GM20431 (cell line): ENCODE results near the gene CRY1.

Experiments used
- in situ Hi-C: fragments of 300-500 bp; cut with MseI, MboI; formaldehyde crosslinking; loops from one replicate; pipeline ENCODE4 v1.15.0; 2020; ENCODE audit warnings: low sequenced_read_pairs; ENCODE audit not compliant: unreplicated experiment

CRY1 gene

DNA sequence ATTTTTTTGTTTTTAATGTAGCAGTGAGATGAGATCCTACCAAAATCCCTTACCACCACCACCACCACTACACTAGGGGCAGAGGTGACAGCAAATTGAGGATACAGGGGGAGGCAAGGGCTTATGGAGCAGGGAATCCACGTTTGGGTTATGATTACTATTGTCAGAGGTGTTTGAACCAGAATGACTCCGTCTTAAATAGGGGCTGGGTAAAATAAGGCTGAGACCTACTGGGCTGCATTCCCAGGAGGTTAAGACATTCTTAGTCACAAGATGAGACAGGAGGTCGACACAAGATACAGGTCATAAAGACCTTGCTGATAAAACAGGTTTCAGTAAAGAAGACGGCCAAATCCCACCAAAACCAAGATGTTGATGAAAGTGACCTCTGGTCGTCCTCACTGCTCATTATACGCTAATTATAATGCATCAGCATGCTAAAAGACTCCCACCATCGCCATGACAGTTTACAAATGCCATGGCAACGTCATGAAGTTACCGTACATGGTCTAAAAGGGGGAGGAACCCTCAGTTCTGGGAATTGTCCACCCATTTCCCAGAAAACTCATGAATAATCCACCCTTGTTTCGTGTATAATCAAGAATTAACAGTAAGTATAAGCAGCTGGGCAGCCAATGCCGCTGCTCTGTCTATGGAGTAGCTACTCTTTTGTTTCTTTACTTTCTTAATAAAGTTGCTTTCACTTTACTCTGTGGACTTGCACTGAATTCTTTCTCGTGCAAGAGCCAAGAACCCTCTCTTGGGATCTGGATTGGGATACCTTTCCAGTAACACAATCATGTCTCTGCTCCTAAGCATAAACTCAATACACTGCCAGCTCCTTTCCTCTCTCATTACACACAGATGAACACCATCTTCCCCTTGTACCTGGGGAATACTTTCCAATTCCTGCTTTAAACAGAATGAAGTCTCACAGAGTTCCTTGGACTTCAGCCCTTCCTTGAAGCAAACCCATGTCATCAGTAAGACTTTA lies 16.7 kb upstream of the CRY1 start:
- in situ Hi-C loops: loop anchor here (25.0 kb wide), 1 partner anchor 723 kb away; no protein-coding TSS in a partner anchor

DNA sequence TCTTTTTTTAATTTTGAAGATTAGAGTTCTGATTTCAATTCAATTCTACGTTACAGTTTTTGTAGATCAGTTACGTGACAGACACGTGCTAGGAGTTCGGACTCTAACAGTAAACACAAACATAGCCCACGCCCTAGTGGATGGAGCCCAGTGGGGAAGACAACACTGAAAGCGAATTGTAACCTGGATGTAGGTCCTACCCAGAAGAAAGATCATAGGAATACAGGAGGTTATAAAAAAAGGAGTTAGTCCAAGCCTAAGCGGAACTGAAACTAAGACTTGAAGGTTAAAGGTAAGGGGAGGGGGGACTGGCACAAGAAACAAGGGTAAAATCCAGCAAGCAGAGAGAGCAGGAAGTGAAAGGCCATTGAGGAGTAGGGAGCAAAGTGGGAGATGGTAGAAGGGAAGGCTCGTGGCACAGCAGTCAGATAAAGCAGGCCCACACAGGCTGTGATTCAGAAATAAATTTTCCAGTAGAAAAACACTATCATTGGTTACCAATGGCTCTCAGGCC lies 15.7 kb upstream of the CRY1 start:
- in situ Hi-C loops: loop anchor here (25.0 kb wide), 1 partner anchor 722 kb away; no protein-coding TSS in a partner anchor

- in situ Hi-C loops: loop anchor here (25.0 kb wide), 1 partner anchor 721 kb away; no protein-coding TSS in a partner anchor
Observed at GRCh38 chr12:107108366-107108765, 15.0 kb upstream of the CRY1 start.

DNA sequence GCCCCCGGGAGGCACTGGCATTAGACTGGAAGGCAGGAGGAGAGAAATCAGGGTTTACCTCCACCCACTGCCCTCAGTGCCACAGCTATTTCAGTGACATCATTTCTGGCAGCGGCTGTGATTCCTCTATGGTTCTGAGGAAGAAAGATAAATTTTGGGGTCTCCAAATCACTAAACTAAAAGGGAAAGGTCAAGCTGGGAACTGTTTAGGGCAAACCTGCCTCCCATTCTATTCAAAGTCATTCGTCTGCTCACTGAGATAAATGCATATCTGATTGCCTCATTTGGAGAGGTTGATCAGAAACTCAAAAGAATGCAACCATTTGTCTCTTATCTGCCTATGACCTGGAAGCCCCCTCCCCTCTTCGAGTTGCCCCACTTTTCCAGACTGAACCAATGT lies 14.0 kb upstream of the CRY1 start:
- in situ Hi-C loops: loop anchor here (25.0 kb wide), 1 partner anchor 720 kb away; no protein-coding TSS in a partner anchor

DNA sequence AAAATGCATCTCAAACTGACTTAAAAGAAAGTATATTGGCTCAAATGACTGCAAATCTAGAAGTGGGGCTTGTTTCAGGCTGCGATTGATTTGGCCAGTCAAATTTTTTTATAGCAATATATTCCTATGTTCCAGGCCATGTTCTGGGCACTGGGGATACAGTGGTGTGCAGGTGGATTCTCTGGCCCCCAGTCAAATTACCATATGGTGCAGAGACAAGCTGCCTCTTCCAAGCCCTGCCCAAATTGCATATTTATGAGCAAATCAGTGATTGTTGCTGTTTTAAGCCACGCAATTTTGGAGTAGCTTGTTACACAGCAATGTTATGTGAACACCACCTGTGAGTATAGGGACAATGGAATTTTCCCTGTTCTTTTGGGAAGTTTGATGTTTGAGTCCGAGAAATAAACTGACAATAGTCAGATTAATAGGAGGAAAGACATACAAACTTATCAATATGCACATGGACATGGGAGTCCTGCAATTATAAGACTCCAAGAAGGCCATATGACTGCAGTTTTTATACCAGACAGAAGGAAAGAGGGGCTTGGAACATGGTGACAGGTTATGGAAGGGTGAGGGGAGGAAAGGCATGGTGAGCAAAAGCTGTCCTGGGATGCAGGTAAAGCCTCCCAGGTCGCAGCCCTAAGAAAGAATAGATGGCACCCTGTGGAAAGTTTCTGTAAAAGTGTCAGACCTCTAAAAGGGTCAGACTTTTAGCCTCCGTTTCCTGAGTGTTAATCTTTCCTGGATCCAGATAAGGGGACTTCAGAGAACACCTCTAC lies 13.1 kb upstream of the CRY1 start:
- in situ Hi-C loops: loop anchor here (25.0 kb wide), 1 partner anchor 719 kb away; no protein-coding TSS in a partner anchor

DNA sequence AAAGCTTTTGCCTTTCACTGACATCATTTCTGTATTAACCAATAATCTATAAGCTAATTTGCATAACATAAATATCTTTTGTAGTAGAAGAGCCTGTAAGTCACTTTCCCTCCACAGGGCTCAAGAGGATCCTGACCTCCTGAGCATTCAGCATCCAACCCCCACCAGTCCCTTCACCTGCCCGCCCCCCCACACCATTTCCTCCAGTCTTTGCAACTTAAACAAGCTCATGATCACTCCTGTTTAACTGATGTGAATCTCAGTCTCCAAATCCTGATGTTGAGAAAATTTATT lies 12.0 kb upstream of the CRY1 start:
- in situ Hi-C loops: loop anchor here (25.0 kb wide), 1 partner anchor 718 kb away; no protein-coding TSS in a partner anchor

GRCh38 chr12:107103516-107103915 lies 10.2 kb upstream of the CRY1 start:
- in situ Hi-C loops: loop anchor here (25.0 kb wide), 1 partner anchor 716 kb away; no protein-coding TSS in a partner anchor

GRCh38 chr12:107103097-107103496 lies 9.7 kb upstream of the CRY1 start:
- in situ Hi-C loops: loop anchor here (25.0 kb wide), 1 partner anchor 716 kb away; no protein-coding TSS in a partner anchor

DNA sequence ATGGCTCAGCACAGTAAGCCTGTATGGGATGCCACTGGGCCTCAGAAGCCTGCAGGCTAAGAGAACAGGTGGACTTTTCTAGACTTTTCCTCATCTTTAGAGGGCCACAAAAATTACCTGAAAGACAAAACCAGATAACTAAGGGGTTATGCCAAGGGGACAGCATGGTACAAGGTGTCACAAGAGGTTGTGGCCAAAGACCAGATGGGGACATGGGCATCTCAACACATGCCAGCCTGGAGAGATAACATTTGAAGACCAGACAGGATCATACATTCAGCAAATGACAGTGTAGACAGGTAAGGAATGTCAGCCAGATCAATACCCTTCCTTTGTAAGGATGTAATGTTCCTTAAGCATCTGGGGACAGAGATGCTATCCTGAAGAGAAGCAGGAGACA lies 8.9 kb upstream of the CRY1 start:
- in situ Hi-C loops: loop anchor here (25.0 kb wide), 1 partner anchor 715 kb away; no protein-coding TSS in a partner anchor

DNA sequence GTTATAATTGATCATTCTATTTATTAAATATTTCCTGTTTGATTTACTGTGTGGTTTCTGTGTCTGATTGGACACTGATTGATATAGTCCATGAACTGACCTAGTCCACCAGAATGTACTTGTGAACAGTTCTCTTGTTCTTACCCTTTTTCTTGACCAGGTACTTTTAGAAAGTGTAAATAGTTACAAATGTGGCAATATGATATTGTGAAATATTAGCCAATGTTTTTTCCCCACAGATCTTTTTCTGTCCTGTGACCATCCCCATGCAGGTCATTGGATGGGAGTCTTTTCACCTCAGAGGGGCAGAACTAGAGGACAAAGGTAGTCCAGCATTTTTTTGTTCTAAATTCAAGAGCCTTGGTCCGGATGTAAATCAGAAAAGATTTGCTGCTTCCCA lies 8.3 kb upstream of the CRY1 start:
- in situ Hi-C loops: loop anchor here (25.0 kb wide), 1 partner anchor 714 kb away; no protein-coding TSS in a partner anchor

DNA sequence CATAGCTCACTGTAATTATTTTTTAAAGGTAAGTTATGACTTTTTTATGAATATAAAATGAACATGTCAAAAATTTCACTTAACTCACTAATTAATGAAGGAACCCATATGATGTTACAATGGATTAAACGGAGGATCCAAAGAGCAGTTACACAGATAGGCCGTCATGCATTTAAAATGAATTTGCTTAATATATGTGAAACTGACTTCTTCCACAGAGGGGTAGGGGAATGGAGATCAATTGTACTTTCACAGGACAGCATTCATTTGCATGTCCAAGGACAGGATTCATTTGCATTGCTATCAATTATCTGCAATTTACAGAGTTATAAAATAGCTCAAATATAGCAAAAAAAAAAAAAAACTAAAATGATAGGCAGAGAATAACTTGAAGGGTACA lies 6.6 kb upstream of the CRY1 start:
- in situ Hi-C loops: loop anchor here (25.0 kb wide), 1 partner anchor 713 kb away; no protein-coding TSS in a partner anchor

GRCh38 chr12:107096571-107096970 lies 3.2 kb upstream of the CRY1 start:
- in situ Hi-C loops: no loop called here

- in situ Hi-C loops: no loop called here
Observed at GRCh38 chr12:107094183-107094448, 767 bp upstream of the CRY1 start.

DNA sequence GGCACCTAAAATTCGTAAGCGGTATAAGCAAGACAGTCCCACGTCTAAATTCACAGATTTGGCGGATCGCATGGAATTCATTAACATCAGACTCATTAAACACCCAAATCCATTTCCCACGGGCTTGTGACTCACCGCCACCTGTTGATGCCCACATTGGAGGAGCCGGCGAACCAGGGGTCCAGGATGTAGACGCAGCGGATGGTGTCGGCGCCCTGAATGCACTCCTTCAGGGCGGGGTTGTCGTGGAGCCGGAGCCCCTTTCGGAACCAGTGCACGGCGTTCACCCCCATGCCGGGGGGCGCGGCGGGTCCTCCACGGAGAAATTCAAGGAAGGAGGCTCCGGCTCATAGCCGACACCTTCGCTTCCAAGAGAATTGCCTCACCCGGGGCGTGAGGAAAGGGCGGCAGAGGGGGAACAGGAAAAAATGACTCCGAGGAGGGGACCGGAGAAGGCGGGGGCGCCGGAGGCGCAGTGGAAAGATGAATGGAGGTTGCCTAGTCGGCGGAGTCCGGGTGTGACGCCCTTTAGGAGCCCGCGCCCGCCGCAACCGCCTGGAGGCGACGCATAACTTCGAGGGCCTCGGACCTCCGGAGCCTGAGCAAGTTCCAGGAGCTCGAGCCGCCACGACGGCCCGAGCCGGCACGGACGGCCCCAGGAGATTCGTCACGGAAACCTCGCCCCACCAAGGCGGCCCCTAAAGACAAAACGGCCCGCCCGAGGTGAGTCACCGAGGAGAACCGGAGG lies 506 bp downstream of the CRY1 start:
- in situ Hi-C loops: no loop called here

DNA sequence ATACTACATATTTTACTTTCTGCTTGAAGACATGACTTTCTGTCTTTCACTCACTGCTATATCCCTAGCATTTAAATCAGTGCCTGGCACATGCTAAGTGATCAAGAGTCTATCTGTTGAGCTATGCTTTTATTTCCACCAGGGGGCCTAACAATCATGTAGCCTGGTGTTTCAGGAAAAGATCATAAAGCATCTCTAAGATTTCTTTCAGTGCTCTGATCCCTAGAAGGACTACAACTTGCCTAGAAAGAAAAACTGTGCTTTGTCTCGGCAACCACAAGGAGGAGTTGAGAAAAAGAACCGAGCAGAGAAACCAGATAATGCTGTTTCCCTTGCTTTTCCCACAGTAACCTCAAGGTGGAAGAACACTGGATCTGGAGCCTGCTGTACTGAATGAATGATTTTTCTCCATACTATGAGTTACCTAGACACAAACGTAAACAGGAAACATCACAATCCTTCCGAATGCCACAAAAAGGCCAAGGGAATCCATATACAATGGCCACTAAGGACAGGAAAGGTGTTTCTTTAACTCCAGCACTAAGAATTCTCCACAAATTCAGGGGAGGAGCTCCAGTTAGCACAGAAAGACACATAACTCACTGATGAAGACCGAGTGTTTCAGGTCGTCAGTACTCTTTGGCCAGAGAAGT lies 1.2 kb downstream of the CRY1 start:
- in situ Hi-C loops: no loop called here

GRCh38 chr12:107091381-107091780 lies 2.0 kb downstream of the CRY1 start:
- in situ Hi-C loops: no loop called here

- in situ Hi-C loops: no loop called here
Observed at GRCh38 chr12:107090711-107091110, 2.6 kb downstream of the CRY1 start.

GRCh38 chr12:107088912-107089311 lies 4.4 kb downstream of the CRY1 start:
- in situ Hi-C loops: no loop called here

DNA sequence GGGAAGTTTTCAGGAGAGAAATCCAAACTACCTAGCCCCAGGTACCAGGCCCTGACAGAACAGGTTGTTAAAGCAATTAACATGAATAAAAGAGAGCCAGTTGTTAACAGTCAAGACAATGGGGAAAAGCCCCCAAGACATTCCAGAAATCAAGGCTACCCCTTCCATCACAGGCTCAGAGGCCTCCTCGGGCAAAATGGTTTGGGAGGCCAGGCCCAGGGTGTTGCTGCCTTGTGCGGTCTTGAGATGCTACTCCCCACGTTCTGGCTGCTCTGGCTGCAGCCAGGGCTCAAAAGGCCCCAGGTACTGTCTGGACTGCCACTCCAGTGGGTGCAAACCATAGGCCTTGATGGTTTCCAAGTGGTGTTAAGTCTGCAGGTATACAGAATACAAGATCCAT lies 7.0 kb downstream of the CRY1 start:
- in situ Hi-C loops: no loop called here
